Activated naive CD4-positive, alpha-beta T cell treated with anti-CD3 and anti-CD28 coated beads, Interleukin-2, amount 10 ng/mL, durations not matched to agents 7 days and 5 days (primary cell): ENCODE results near the gene ANKRD18A.

Experiments used
- CTCF ChIA-PET: fragments of 350-600 bp; sonication (Branson Sonifier 250); formaldehyde crosslinking; loops from one replicate; lab custom pipeline; 2021; ENCODE audit warnings: antibody characterized with exemption; lab: Charles Lee
- DNase-seq: peaks from one replicate; pipeline ENCODE4 v3.0.0-alpha.2; 2020
- H3K27ac Mint-ChIP-seq: one replicate; pipeline ENCODE4 v1.8.0; 2021; ENCODE audit warnings: mild to moderate bottlenecking, moderate library complexity, mixed read lengths
- H3K27me3 Mint-ChIP-seq: one replicate; pipeline ENCODE4 v1.8.0; 2021; ENCODE audit warnings: mild to moderate bottlenecking, mixed read lengths
- H3K36me3 Mint-ChIP-seq: one replicate; pipeline ENCODE4 v1.8.0; 2021; ENCODE audit warnings: mixed read lengths
- H3K4me1 Mint-ChIP-seq: one replicate; pipeline ENCODE4 v1.8.0; 2021; ENCODE audit warnings: mixed read lengths
- H3K4me3 Mint-ChIP-seq: one replicate; pipeline ENCODE4 v1.8.0; 2021; ENCODE audit warnings: mild to moderate bottlenecking, moderate library complexity, mixed read lengths
- H3K9me3 Mint-ChIP-seq: one replicate; pipeline ENCODE4 v1.8.0; 2021; ENCODE audit warnings: mixed read lengths

The ANKRD18A gene

GRCh38 chr9:38527503-38527902 lies 92.9 kb downstream of the ANKRD18A start:
- CTCF ChIA-PET, result no interaction called here
- Mint-ChIP-seq H3K9me3 (no peaks in the 10 kb centered on the region), H3K4me3 (no peak overlapping the region), H3K36me3 (no peaks in the 10 kb centered on the region), H3K27ac (no peak overlapping the region), H3K27me3 (peaks cover 8% of the 10 kb centered on the region), H3K4me1 (no peaks in the 10 kb centered on the region)
- no peak for DNase-seq

GRCh38 chr9:38526591-38526990 lies 93.8 kb downstream of the ANKRD18A start:
- H3K4me3 Mint-ChIP-seq, result no peak overlapping the region

GRCh38 chr9:38523121-38523520 lies 97.3 kb downstream of the ANKRD18A start:
- no peaks in the 10 kb centered on the region for H3K4me1 Mint-ChIP-seq
- no peaks in the 10 kb centered on the region for H3K36me3 Mint-ChIP-seq
- H3K27ac Mint-ChIP-seq, result no peak overlapping the region
- CTCF ChIA-PET, result no interaction called here
- no peaks in the 10 kb centered on the region for H3K9me3 Mint-ChIP-seq
- no peak overlapping the region for H3K4me3 Mint-ChIP-seq
- peaks cover 8% of the 10 kb centered on the region for H3K27me3 Mint-ChIP-seq
- no peak for DNase-seq

More at GRCh38 chr9:38526591-38526990, 93.8 kb downstream of the ANKRD18A start:
- Mint-ChIP-seq H3K27ac (no peak overlapping the region), H3K9me3 (no peaks in the 10 kb centered on the region), H3K36me3 (no peaks in the 10 kb centered on the region), H3K27me3 (peaks cover 8% of the 10 kb centered on the region), H3K4me1 (no peaks in the 10 kb centered on the region)
- DNase-seq, result no peak
- CTCF ChIA-PET, result no interaction called here

DNA sequence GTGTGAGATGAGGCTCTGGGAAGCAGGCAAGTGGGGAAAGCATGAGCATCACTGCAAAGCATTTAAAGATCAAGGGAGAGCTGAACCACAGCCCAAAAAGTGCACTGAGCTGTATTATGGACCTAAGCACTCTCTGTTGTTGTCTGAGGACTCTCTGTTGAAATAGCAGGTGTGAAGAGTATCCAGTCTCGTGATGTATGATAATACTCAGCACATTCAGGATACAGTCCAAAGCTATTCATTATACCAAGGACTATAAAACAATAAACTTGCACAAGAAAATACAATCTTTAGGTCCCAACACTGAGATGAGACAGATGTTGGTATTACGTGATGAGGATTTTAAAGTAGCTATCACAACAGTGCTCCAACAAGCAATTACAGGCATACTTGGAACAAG lies 98.6 kb downstream of the ANKRD18A start:
- Mint-ChIP-seq H3K4me1 (no peaks in the 10 kb centered on the region), H3K27ac (no peak overlapping the region), H3K36me3 (no peaks in the 10 kb centered on the region), H3K27me3 (peaks cover under 1% of the 10 kb centered on the region), H3K4me3 (no peak overlapping the region), H3K9me3 (no peaks in the 10 kb centered on the region)
- DNase-seq, result no peak
- CTCF ChIA-PET, result no interaction called here
